HG02885 (cell line): ENCODE data around the gene ANKUB1.
A peak's percentile ranks its signal among the peaks of the same experiment; 100 is the strongest.
"Not testable (repeated sequence)": the region's sequence is repeated elsewhere in the genome, so short reads cannot be mapped to it uniquely, and the experiment has no call there.

Experiments
- ATAC-seq: cut with Tn5 transposase; IDR thresholded peaks from one replicate; pipeline ENCODE4 v1.9.1; 2021; ENCODE audit warnings: mild to moderate bottlenecking; ENCODE audit not compliant: unreplicated experiment, poor library complexity

The ANKUB1 gene, protein sequence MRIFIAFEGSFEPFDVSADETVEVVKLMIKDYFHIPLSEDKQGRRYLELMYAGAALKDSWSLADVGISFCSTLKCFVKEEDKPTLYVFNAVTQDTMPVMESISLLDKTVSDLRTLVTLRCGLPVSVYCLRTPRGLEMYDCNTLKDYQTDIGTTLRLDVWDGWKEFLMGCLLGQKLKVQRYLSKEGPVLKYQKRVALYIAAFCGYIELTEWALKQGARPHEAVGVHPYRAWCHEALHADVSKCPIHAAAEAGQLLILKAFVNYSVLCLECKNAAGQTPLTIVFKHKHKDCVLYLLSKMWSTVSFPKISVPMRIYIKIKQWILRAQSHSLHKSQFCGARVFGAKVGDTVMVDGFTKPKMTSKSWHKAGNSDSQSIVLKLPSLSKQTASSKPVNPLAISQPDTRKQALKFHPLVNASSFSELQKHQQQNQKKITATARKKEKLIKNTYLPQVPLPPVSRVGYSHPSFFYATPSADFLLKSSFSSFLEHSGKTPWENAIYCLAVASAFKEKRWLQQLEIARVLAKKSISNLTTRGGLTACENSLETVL

DNA sequence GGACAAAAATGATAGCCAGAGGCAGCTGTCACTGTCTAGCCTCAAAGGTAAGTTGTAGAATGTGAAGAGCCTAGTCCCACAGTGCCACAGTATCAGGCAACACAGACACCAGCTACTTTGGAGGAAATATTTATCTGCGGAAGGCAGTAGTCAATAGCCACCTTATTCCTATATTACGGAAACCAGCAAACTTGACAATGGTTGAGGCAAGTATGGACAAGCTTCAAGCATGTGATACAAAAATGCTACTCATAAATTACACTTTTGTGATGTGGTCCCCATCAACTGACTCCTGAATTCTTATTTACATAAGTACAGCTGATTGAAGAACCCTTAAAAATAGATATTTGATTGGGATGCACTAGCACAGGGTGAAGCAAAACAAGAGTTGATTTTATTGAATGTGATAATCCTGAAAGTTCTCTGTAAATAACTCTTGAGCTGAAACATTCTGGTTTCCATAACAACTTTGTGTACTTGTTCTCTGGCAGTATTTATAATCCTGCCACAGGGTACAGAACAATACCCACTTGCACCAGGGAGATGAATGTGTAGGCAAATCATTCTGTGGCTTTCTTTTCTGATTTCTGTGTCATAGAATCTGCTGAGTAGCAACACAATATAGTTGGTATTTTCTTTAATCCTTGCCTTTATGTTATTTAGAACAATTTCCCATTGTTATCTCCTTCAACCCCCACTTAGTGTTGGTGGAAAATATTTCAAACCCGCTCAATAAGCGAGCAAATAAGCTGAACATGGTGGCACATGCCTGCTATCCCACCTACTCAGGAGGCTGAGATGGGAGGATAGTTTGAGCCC is at the start of gene ANKUB1:
Gene ANKUB1 (minus strand): TSS at position 103 of the 819 bp plus-strand sequence. CDS start 188 bp downstream, outside the sequence.
- ATAC-seq, result no peak

DNA sequence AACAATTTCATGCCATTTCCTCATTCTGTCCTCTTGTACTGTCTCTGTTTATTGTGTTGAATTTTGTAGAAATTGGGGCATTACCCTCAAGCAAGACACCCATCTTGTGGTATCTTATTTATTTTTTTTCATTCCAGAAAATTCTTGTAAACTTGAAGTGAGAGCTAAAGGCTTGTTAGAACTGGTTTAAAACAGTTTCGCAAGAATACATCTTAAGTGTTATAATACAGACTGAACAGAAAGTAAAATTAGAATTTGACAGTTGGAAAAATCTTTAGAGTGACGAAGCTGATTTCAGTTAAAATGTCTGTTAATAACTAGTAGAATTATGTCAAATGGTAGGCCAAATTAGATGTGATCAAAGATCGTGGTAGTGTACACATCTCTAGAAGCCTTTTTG is 47.5 kb upstream of the ANKUB1 start:
- ATAC-seq, result no peak

DNA sequence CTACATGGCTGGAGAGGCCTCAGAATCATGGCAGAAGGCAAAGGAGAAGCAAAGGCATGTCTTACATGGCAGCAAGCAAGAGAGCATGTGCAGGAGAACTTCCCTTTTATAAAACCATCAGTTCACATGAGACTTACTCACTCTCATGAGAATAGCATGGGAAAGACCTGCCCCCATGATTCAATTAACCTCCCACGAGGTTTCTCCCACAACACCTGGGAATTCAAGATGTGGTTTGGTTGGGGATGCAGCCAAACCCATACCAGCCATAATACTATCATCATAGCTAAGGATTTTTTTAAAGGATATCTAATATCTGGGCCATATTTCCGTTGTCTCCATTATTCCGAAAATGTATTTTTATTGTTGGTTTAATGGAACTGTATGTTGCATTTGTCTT is 47.1 kb upstream of the ANKUB1 start:
- ATAC-seq, result not testable (repeated sequence)

DNA sequence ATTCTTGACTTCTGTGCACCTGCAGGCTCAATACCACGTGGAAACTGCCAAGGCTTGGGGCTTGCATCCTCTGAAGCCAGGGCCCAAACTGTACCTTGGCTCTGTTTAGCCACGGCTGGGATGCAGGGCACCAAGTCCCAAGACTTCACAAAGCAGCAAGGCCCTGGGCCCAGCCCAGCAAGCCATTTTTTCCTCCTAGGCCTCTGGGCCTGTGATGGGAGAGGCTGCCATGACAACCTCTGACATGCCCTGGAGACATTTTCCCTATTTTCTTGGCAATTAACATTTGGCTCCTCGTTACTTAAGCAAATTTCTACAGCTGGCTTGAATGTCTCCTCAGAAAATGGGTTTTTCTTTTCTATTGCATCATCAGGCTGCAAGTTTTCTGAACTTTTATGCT is 46.1 kb upstream of the ANKUB1 start:
- ATAC-seq, result not testable (repeated sequence)

DNA sequence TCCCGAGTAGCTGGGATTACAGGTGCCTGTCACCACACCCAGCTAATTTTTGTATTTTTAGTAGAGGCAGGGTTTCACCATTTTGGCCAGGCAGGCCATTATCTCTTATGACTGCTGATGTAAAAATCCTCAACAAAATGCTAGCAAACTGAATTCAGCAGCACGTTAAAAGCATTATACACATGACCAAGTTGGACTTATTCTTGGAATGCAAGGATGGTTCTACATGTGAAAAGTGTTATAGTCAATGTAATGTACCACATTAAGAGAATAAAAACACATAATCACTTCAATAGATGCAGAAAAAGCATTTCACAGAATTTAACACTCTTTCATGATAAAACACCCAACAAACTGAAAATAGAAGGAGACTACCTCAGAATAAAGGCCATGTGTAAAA is 40.9 kb upstream of the ANKUB1 start:
- no peak for ATAC-seq

DNA sequence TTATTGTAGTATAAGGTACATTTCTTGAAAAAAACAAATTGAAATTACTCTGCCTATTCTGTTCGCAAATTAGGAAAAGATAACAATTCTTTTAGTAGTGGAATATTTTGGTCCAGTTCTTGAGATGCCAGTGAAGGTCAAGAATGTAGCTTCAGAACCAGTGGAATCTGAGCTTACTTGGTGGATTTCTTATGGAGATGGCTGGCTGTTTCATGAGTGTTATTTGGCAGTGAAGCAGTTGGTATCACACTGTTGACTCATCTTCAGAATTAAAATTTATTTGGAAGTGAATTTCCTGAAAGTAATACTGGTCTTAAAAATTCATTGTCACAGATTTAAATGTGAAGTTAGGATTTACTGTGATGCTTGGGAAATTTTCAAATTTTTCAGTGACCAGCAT is 39.7 kb upstream of the ANKUB1 start:
- ATAC-seq, result no peak

DNA sequence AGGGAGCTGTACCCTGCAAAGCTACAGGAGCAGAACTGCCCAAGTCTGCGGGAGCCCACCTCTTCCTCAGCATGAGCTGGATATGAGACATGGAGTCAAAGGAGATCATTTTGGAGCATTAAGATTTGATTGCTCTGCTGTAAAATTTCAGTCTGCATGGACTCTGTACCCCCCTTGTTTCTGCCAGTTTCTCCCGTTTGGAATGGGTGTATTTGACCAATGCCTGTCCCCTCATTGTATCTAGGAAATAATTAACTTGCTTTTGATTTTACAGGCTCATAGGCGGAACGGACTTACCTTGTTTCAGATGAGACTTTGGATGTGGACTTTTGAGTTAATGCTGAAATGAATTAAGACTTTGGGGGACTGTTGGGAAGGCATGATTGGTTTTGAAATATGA is 39.0 kb upstream of the ANKUB1 start:
- ATAC-seq, result no peak

DNA sequence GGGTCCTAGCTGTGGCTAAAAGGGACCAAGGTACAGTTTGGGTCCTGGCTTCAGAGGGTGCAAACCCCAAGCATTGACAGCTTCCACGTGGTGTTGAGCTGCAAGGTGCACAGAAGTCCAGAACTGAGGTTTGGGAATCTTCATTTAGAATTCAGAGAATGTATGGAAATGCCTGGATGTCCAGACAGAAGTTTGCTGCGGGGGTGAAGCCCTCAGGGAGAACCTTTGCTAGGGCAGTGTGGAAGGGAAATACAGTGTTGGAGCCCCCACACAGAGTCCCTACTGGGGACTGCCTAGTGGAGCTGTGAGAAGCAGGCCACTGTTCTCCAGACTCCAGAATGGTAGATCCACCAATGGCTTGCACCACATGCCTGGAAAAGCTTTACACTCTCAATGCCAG is 38.5 kb upstream of the ANKUB1 start:
- ATAC-seq, result no peak

DNA sequence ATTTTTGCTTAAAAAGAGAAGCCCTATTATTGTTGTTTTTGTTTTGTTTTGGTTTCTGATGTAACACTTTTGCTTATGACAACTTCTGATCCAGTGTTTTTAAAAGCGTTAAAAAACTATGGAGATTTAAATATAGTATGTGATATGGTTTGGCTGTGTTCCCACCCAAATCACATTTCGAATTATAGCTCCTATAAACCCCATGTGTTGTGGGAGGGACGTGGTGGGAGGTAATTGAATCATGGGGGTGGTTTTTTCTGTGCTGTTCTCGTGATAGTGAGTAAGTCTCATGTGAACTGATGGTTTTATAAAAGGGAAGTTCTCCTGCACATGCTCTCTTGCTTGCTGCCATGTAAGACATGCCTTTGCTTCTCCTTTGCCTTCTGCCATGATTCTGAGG is 37.3 kb upstream of the ANKUB1 start:
- ATAC-seq, result not testable (repeated sequence)

DNA sequence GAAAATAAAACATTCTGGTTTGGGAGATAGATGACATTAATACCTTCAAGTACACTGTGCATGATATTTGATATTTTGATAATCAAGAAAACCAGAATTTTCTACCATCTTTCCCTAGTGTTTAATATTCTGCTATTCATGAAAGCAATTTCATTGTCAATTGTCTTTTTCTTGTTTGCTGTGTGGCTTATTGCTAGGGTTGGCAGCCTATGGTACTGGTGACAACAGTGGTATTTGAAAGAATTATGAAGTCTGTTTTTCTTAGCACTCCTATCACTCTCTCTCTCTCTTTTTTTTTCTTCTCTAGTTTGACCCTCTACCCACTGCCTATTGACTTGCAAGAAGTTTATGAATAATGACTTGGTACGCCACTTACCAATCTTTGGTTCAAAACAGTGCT is 36.0 kb upstream of the ANKUB1 start:
- no peak for ATAC-seq

DNA sequence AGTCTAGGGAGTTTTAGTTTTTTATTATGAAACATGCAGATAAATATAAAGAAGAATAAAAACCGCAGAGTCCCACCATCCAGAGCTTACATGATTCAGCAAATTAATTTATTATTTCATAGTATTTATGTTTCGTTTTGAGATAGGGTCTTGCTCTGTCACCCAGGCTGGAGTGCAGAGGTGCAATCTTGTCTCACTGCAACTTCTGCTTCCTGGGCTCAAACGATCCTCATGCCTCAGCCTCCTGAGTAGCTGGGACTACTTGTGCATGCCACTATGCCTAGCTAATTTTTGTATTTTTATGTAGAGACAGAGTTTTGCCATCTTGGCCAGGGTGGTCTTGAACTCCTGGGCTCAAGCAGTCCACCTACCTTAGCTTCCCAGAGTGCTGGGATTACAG is 34.3 kb upstream of the ANKUB1 start:
- no peak for ATAC-seq

DNA sequence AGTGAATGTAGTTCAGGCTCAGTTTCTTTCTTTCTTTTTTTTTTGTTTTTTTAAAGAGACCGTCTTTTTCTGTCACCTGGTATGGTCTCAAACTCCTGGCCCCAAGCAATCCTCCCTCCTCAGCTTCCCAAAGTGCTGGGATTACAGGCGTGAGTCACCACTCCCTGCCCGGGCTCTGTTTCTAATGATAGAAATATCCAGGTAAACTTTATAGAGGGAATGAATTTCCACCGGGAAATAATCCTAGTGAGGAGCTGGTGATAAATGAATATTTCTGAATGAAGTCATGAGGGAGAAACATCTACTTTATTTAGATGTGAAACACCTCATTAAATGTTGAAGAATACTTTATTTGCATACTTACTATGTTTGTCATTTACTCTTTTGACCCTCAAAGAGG is 27.8 kb upstream of the ANKUB1 start:
- no peak for ATAC-seq

DNA sequence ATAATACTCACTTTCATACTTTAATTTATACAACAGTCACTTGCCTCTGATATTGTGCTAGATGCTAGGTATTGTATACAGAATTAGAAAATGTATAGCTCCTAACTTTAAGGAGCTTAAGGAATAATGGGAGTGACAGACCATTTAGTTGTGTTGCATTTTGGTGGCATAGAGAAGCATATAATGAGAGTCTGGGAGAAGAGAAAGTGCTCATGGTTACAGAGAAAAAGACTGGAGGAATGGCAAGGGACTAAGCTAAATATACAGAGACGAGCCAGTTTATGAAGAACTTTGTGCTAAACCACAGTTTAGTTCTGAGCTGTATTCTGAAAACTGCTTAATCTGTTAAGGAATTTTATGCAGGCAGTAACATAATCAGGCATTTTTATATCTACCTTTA is 27.1 kb upstream of the ANKUB1 start:
- no peak for ATAC-seq

DNA sequence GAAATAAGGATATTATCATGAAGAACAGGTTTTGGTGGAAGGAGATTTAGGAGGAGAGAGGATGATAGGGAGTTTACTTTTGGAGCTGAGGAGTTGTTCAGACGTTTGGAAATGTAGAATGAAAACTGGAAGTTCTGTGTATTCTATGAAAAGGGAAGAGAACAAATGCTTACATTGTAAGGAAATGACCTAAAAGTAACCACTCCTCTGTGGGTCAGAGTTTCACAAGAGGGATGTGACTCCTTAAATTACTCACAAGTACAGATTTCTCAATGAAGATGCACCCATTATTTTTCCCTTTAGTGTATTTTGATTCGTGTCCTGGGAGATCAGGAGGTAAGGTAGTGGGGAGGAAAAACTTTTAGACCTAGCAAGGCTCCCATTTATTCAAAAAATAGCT is 24.6 kb upstream of the ANKUB1 start:
- ATAC-seq, result no peak

DNA sequence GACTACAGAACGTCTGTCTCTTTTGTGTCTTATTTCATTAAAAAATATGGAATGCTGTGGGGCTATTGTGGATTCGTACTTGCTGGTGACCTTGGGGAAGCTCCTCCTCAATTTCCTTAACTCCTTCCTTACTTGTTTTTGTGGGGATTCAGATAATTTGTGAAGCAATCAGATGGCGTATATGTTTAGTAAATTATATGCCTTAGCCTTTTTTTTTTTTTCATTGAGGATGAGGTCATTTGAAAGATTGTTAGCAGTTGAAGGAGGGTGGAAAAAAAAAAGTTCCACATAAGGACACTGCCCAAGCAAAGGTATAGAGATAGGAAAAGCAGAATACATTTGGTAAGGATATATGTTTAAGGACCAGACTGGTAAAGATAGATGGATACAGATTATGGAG is 24.0 kb upstream of the ANKUB1 start:
- ATAC-seq, result no peak

DNA sequence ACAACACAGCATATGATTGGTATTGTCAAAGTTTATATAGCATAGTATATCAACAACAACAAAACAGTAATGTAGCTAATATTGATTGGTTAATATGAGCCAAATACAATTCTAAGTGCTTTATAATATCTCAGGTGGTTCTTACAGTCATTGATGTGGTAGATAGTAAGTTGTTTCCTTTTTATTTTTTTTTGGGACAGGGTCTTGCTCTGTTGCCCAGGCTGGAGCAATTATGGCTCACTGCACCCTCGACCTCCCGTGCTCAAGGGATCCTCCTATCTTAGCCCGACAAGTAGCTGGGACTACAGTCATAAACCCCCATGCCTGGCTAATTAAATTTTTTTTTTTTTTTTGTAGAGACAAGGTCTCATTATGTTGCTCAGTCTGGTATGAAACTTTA is 23.4 kb upstream of the ANKUB1 start:
- no peak for ATAC-seq

DNA sequence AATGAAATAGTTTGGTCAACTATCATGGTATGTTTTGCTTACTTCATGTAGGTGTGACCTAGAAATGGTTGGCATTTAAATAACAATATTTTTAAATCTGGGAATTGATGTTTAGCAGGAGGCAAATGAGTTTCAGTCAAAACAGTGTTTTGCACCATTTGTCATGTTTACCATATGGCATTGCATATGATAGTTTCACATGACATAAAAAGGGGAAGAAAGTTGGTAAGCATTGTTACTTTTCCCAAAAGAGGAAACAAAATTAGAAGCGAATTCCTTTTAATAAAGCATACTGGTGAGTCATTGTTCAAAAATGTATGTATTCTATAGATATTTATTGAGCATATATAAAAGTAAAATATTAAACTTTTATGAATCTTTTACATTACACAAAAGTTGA is 23.0 kb upstream of the ANKUB1 start:
- ATAC-seq, result no peak

DNA sequence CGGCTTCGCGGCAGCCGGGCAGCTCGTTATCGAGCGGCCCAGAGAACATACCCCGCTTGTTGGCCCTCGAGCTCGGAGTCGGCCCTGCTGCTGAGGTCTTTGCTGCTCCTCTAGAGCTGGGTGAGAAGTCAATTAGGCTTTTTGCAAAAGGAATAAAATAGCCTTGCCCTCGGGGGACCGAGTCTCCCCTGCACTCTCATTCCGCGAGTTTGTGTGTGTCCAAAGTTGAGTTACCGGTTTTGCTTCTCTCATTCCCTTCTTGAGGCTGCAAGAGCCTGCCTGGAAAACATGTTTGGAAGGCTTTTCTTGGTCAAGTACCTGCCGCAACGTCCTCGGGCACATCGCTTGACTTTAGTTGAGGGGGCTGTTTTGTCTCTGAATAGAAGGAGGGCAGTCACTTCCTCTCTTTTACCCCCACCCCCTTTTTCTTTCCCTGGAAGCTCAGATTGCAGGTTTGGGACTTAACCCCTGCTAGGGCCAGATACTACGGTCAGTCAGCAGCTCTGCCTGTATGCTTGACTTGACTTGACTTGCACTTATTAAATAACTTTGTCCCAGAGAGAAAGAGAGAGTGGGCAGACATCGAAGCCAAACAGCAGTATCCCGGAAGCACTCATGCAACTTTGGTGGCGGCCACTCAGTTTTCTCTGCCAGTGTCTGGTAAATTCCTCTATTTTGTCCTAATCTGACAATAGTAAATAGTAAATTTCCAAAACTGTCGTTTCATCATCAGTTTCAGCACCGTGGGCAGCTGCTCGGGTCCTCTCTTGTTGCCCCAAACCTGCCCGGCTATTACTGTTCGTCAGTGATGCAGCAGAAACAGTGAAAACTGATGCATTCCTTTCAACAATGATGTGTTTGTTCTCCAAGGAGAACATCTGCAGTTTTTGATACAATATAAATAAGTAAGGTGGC is 21.3 kb upstream of the ANKUB1 start:
- ATAC-seq, result peak; percentile 23

DNA sequence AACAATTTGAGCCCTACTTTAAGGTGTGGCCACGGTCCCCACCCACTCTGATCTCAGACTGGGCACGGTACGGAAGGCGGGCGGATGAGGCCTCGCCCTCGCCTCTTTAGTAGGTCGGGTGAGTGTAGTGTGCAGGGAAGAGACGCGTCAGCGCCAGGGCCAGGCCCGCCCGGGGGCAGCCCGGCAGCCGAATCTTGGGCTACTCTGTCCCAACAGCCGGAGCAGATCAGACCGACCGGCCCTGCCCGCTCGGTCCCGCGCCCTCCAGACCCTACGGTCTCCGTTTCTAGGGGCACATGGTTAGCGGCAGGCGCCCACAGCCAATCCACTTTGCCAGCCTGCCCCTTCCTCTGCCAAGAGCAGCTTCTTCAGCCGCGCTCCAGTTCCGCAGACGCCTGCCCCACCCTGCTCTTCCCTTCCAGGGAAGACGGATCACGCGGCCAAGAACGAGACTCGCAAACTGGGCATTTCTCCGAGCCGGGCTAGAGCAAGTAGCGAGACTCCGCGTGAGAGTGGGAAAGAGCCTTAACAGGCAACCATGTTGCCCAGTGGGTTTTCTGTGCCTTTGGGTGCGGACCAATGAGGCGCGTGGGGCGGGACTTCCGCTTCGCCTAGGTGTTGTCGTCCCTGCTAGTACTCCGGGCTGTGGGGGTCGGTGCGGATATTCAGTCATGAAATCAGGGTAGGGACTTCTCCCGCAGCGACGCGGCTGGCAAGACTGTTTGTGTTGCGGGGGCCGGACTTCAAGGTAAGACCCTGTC is 20.4 kb upstream of the ANKUB1 start, which contains the start of gene RNF13:
Gene RNF13 (plus strand): TSS at position 610 of the 761 bp plus-strand sequence. CDS start 32,812 bp downstream, outside the sequence.
- peak; percentile 92 for ATAC-seq
